ENCODE measurements around the gene PREB. TPM values are rescaled to one million over a fixed set of nuclear protein-coding genes. Genes with fewer than 3 reads are reported as not detected.

Gene PREB
- total RNA-seq, 2 donors from 2014 or later, result 47.5 to 51.4 TPM

GRCh38 chr2:27093430-27094352 is 40.7 kb downstream of the PREB start:
- Histone ChIP-seq H3K36me3 (no peaks in the 10 kb centered on the region), H3K27me3 (no peaks in the 10 kb centered on the region), H3K4me3 (no peak overlapping the region), H3K4me1 (peaks cover 0 to 15% of the 10 kb centered on the region in 2 donors), H3K9me3 (no peaks in the 10 kb centered on the region), H3K27ac (no peak overlapping the region)
- TF ChIP-seq, protein P1, sequence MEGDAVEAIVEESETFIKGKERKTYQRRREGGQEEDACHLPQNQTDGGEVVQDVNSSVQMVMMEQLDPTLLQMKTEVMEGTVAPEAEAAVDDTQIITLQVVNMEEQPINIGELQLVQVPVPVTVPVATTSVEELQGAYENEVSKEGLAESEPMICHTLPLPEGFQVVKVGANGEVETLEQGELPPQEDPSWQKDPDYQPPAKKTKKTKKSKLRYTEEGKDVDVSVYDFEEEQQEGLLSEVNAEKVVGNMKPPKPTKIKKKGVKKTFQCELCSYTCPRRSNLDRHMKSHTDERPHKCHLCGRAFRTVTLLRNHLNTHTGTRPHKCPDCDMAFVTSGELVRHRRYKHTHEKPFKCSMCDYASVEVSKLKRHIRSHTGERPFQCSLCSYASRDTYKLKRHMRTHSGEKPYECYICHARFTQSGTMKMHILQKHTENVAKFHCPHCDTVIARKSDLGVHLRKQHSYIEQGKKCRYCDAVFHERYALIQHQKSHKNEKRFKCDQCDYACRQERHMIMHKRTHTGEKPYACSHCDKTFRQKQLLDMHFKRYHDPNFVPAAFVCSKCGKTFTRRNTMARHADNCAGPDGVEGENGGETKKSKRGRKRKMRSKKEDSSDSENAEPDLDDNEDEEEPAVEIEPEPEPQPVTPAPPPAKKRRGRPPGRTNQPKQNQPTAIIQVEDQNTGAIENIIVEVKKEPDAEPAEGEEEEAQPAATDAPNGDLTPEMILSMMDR (IDR thresholded peaks at IDR 0.05), result no peak
- no peak for DNase-seq (ENCODE audit: low spot score)

DNA sequence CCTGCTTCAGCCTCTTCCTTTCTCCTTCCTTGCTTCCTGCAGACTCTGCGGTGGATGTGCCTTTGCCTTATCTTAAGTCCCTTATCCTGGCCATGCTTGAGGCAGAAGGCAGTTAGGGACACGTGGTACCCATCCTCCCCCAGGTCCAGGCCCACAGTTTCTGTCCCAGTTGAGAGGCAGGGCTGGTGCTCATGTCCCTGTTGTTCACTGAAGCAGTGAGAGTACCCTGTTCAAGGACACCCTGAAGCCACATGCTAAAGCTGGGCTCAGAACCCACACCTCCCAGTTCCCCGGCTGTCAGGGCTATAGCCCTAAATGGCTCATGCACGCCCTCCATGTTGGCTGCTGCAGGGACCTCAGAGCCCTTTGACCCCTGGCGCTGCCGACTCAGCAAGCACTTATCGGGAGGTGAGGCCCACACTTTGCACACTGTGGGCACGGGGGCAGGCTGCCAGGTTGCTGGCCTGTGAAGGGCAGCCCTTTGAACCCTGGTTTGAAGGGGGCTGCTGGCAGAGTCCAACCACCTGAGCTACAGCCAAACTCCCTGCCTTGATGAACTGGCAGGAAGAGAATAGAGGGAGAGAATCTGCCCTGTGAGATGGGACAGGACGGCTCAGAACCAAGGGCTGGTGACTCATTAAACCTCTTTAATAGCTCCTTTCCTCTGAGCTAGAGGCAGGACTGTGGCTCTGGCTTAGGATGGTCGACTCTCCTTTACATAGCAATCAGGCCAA is 41.6 kb downstream of the PREB start:
- H3K9me3 ChIP-seq, result no peaks in the 10 kb centered on the region
- H3K4me1 ChIP-seq, result peaks cover 0 to 15% of the 10 kb centered on the region in 2 donors
- H3K36me3 ChIP-seq, result no peaks in the 10 kb centered on the region
- no peak overlapping the region for H3K4me3 ChIP-seq
- no peak for DNase-seq (ENCODE audit: low spot score)
- TF ChIP-seq, protein P1 (IDR thresholded peaks at IDR 0.05), result no peak
- no peaks in the 10 kb centered on the region for H3K27me3 ChIP-seq
- no peak overlapping the region for H3K27ac ChIP-seq

- Histone ChIP-seq H3K4me1 (peaks cover 0 to 21% of the 10 kb centered on the region in 2 donors), H3K27me3 (no peaks in the 10 kb centered on the region), H3K9me3 (no peaks in the 10 kb centered on the region), H3K27ac (no peak overlapping the region), H3K36me3 (no peaks in the 10 kb centered on the region), H3K4me3 (no peak overlapping the region)
- DNase-seq (ENCODE audit: low spot score), result no peak
- TF ChIP-seq, protein P1 (IDR thresholded peaks at IDR 0.05), result no peak
These were observed 42.4 kb downstream of the PREB start for GRCh38 chr2:27091746-27092695.

GRCh38 chr2:27089111-27089954 is 45.1 kb downstream of the PREB start:
- Histone ChIP-seq H3K36me3 (no peaks in the 10 kb centered on the region), H3K4me1 (peaks cover 0 to 20% of the 10 kb centered on the region in 2 donors), H3K27ac (no peak overlapping the region), H3K27me3 (no peaks in the 10 kb centered on the region), H3K4me3 (no peak overlapping the region), H3K9me3 (no peaks in the 10 kb centered on the region)
- TF ChIP-seq, protein P1 (IDR thresholded peaks at IDR 0.05), result no peak
- DNase-seq (ENCODE audit: low spot score), result no peak
